ENCODE data around the gene WNK3. TPM values are rescaled to one million over a fixed set of nuclear protein-coding genes. Genes with fewer than 3 reads are reported as not detected.
A peak's percentile ranks its signal among the peaks of the same experiment; 100 is the strongest.

The WNK3 gene
- total RNA-seq, 4 donors from 2014 or later, result 0.27 to 1.9 (median 0.64) TPM

DNA sequence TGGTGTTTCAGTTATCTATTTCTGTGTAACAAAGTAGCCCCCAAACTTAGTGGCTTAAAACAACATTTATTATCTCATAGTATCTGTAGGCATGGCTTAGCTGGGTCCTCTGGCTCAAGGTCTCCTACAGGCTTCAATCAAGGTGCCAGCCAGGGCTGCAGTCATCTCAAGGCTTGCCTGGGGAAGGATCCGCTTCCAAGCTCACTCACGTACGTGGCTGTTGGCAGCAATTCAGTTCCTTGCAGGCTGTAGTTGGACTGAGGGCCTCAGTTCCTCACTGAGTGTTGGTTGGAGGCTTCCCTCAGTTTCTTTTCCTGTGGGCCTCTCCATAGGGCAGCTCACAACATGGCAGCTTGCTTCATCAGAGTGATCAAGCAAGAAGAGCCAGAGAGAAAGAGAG lies 184.1 kb downstream of the WNK3 start:
- Histone ChIP-seq H3K36me3 (no peaks in the 10 kb centered on the region), H3K4me1 (no peaks in the 10 kb centered on the region), H3K27ac (no peak overlapping the region), H3K4me3 (no peak overlapping the region), H3K9me3 (no peaks in the 10 kb centered on the region), H3K27me3 (no peaks in the 10 kb centered on the region)
- TF ChIP-seq POLR2AphosphoS5 (IDR thresholded peaks at IDR 0.05) (no peak), EP300 (IDR thresholded peaks at IDR 0.05; ENCODE audit: low read depth) (no peak), POLR2A (IDR thresholded peaks at IDR 0.05) (no peak)
- TF ChIP-seq, protein P1, sequence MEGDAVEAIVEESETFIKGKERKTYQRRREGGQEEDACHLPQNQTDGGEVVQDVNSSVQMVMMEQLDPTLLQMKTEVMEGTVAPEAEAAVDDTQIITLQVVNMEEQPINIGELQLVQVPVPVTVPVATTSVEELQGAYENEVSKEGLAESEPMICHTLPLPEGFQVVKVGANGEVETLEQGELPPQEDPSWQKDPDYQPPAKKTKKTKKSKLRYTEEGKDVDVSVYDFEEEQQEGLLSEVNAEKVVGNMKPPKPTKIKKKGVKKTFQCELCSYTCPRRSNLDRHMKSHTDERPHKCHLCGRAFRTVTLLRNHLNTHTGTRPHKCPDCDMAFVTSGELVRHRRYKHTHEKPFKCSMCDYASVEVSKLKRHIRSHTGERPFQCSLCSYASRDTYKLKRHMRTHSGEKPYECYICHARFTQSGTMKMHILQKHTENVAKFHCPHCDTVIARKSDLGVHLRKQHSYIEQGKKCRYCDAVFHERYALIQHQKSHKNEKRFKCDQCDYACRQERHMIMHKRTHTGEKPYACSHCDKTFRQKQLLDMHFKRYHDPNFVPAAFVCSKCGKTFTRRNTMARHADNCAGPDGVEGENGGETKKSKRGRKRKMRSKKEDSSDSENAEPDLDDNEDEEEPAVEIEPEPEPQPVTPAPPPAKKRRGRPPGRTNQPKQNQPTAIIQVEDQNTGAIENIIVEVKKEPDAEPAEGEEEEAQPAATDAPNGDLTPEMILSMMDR (IDR thresholded peaks at IDR 0.05), result no peak
- WGBS, 2 donors (ENCODE audit: low coverage in 1 of 2), result 84% methylated on average over 3 of the region's 3 CpGs; no CpG with 5 or more reads in 1 of the 2 donors
- intact Hi-C loops (cut with DNase I; ENCODE audit: low total_unique reads), result no loop called here
- no peak for DNase-seq
- in situ Hi-C loops (cut with MboI; ENCODE audit: low pct_ligation_motif_present in 1 of 4, low pct_unique_long_range_greater_than_20kb in 1 of 4, low sequenced_read_pairs in 3 of 4), result loop anchor here in 1 of 4 donors (25.0 kb wide), 1 partner anchor 111 kb away; no protein-coding TSS in a partner anchor

DNA sequence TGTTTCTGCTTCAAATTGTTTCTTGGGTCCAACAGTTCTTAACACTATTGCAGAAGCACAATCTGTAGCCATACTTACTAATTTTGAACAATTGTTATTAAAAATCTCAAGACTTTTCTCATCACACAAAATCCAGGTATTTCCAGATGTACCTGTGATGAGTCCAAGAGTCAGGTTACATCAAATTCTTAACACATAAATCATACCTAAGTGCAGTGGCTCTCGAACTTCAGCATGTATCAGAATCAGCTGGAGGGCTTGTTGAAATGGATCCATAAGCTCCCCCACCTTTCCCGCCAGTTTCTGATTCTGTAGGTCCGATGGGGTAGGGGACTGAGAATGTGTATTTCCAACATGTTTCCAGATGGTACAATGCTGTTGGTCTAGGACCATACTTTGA lies 185.4 kb downstream of the WNK3 start:
- TF ChIP-seq, protein P1 (IDR thresholded peaks at IDR 0.05), result no peak
- TF ChIP-seq POLR2AphosphoS5 (IDR thresholded peaks at IDR 0.05) (no peak), EP300 (IDR thresholded peaks at IDR 0.05; ENCODE audit: low read depth) (no peak), POLR2A (IDR thresholded peaks at IDR 0.05) (no peak)
- no peak for DNase-seq
- WGBS, 2 donors (ENCODE audit: low coverage in 1 of 2), result 81% methylated on average over 3 of the region's 3 CpGs; no CpG with 5 or more reads in 1 of the 2 donors
- Histone ChIP-seq H3K9me3 (no peaks in the 10 kb centered on the region), H3K4me1 (no peaks in the 10 kb centered on the region), H3K27ac (no peak overlapping the region), H3K27me3 (no peaks in the 10 kb centered on the region), H3K36me3 (no peaks in the 10 kb centered on the region), H3K4me3 (no peak overlapping the region)
- in situ Hi-C loops (cut with MboI; ENCODE audit: low pct_ligation_motif_present in 1 of 4, low pct_unique_long_range_greater_than_20kb in 1 of 4, low sequenced_read_pairs in 3 of 4), result loop anchor here in 1 of 4 donors (25.0 kb wide), 1 partner anchor 110 kb away; no protein-coding TSS in a partner anchor
- intact Hi-C loops (cut with DNase I; ENCODE audit: low total_unique reads), result no loop called here

DNA sequence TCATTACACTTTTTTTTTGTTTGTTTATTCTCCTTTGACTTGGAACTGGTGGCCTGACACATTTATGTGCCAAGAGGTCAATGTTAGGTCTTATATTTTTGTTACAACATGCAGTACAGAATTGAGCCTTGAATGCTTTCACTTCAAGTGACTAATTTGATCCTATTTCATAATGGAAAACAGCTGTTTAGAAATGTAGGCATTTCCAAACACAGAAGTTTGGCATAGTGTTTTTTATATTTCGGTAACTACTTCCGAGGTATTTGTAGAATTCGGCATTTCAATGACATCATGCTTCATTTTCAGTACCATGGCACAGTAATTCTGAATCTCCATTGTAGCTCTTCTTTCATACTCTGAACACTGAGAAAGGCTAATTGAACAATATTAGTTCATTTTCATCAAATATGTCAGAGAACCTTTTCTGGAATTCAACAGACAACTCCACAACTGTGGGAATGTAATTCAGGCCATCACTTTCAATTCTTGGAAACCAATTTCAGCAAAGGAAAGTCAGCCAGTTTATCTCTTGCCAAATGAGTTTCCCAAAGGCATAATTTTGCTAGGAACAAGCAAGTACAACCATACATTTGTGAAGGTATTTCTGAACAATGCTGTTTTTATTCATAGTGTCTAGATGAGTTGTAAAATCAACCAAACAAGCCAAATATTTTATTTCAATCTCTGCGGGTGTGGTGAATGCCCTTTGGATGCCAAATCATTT lies 186.2 kb downstream of the WNK3 start:
- H3K4me1 ChIP-seq, result no peaks in the 10 kb centered on the region
- H3K9me3 ChIP-seq, result no peaks in the 10 kb centered on the region
- H3K36me3 ChIP-seq, result no peaks in the 10 kb centered on the region
- H3K27me3 ChIP-seq, result no peaks in the 10 kb centered on the region
- H3K4me3 ChIP-seq, result no peak overlapping the region
- 72% methylated on average over 4 of the region's 4 CpGs; no CpG with 5 or more reads in 1 of the 2 donors for WGBS, 2 donors (ENCODE audit: low coverage in 1 of 2)
- H3K27ac ChIP-seq, result no peak overlapping the region
- intact Hi-C loops (cut with DNase I; ENCODE audit: low total_unique reads), result no loop called here
- in situ Hi-C loops (cut with MboI; ENCODE audit: low pct_ligation_motif_present in 1 of 4, low pct_unique_long_range_greater_than_20kb in 1 of 4, low sequenced_read_pairs in 3 of 4), result loop anchor here in 1 of 4 donors (25.0 kb wide), 1 partner anchor 109 kb away; no protein-coding TSS in a partner anchor
- DNase-seq, result no peak
- no peak for TF ChIP-seq EP300 (IDR thresholded peaks at IDR 0.05; ENCODE audit: low read depth)
- TF ChIP-seq POLR2AphosphoS5 (IDR thresholded peaks at IDR 0.05), result peak in 1 of 3 donors; percentile 22

DNA sequence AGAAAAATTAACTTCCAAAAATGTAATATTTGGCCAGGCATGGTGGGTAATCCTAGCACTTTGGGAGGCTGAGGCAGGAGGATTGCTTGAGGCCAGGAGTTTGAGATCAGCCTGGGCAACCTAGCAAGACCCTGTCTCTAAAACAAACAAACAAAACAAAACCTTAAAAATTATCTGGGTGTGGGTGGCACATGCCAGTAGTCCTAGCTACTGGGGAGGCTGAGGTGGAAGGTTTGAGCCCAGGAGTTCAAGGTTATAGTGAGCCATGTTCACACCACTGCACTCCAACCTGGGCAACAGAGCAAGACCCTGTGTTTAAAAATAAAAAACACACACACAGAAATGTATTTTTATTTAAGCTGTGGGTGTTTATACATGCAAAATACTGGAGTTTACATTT lies 186.8 kb downstream of the WNK3 start:
- Histone ChIP-seq H3K27ac (no peak overlapping the region), H3K4me1 (no peaks in the 10 kb centered on the region), H3K4me3 (no peak overlapping the region), H3K27me3 (no peaks in the 10 kb centered on the region), H3K9me3 (no peaks in the 10 kb centered on the region), H3K36me3 (no peaks in the 10 kb centered on the region)
- in situ Hi-C loops (cut with MboI; ENCODE audit: low pct_ligation_motif_present in 1 of 4, low pct_unique_long_range_greater_than_20kb in 1 of 4, low sequenced_read_pairs in 3 of 4), result loop anchor here in 1 of 4 donors (25.0 kb wide), 1 partner anchor 109 kb away; no protein-coding TSS in a partner anchor
- intact Hi-C loops (cut with DNase I; ENCODE audit: low total_unique reads), result no loop called here
- TF ChIP-seq POLR2A (IDR thresholded peaks at IDR 0.05), result no peak
- no peak for TF ChIP-seq EP300 (IDR thresholded peaks at IDR 0.05; ENCODE audit: low read depth)
- TF ChIP-seq, protein P1 (IDR thresholded peaks at IDR 0.05), result no peak
- no peak for TF ChIP-seq POLR2AphosphoS5 (IDR thresholded peaks at IDR 0.05)
- no peak for DNase-seq
